Kidney tubule cell (primary cell): ENCODE data around the gene RHCG.

Source experiments
- DNase-seq: peaks from one replicate; pipeline ENCODE4 v3.0.0-alpha.2; 2018; ENCODE audit warnings: low spot score

RHCG gene

DNA sequence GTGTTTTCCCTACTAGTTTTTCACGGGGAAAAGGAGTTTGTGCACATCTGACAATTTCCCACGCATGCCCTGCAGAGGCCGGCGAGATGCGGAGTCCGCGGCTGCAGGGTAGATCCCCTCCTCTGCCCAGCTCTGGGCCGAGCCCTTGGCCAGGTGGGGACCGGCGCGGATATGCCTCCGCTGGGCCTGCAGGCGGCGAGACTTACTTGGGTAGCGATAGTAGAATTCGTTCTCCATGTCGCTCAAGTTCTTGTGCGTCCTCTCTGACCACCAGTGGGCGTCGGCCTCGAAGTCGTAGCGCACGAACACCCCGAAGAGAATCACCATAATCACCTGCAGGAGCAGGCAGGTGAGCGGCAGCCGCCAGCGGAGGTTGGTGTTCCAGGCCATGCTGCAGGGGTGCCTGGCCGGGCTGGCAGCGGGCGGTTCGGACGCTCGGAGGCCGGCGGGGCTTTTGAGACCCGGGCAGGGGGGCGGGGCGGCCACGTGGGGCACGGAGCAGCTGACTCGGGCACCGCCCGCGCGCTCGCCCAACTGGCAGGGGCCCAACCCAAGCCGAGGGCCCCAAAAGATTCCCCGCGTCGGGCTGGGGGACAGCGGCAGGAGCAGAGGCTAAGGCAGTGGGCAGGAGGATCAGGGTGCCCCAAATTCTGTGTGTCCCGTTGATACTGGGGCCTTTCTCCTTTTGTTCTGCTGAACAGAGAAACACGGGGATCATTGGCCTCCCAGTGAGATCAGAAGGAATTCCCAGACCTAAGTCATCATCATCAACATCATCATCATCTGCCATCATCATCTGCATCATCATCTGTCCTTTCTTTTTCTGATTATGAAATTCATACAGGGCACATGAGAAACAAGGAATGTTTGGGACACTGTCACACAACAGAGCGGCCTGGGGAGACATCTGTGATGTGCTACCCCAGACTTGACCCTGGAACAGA, at the start of gene RHCG:
Gene RHCG (minus strand): TSS at position 429 of the 944 bp plus-strand sequence. CDS start 39 bp downstream, at position 390.
- DNase-seq, result peak; percentile 50

DNA sequence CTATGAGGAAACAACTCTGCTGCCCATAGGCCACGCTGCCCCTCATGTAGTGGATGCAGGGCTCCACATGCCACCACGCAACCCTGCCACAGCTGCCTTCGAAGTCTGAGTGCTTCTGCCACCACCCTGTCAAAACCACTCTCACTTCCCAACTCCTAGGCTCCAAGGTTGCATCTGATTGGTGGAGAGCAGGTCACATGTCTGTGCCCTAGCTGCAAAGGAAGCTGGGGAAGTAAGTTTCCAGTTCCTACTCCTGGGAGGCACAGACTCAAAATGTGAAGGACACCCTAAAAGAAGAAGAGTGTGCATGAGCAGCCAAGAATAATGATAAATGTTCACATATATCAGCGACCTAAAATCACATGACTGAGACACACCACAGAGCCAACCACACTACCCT, 47.0 kb upstream of the RHCG start:
- no peak for DNase-seq

DNA sequence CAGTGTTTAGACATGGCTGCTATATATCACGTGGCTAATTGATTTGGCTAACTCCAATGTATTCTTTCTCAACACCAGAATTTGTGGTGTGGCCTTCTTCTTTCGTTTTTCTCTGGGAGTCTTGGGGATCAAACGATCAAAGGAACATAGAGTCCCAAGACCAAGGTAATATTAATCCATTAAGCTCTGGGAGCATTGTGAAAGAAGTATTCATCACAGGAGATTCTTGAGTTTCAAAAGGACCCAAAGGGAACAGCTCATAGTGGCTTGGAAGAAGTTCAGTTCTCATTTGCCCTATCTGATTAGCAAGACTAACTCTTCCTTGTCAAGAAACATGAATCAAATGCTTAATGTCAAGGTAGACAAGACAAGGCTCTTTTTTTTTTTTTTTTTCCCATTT, 46.0 kb upstream of the RHCG start:
- no peak for DNase-seq

DNA sequence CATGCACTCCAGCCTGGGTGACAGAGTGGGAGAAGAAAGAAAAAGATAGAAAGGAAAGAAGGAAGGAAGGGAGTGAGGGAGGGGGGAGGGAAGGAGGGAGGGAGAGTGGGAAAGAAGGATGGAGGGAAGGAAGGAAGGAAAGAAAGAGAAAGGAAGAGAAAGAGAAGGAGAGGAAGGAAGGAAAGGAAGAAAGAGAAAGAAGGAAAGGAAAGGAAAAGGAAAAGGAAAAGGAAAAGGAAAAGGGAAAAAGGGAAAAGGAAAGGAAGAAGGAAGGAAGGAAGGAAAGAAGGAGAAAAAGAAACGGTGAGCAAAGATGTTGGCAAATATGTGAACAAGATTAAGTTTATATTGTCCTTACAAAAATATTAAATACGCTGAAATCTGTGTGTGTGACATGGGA, 42.6 kb upstream of the RHCG start:
- DNase-seq, result no peak

DNA sequence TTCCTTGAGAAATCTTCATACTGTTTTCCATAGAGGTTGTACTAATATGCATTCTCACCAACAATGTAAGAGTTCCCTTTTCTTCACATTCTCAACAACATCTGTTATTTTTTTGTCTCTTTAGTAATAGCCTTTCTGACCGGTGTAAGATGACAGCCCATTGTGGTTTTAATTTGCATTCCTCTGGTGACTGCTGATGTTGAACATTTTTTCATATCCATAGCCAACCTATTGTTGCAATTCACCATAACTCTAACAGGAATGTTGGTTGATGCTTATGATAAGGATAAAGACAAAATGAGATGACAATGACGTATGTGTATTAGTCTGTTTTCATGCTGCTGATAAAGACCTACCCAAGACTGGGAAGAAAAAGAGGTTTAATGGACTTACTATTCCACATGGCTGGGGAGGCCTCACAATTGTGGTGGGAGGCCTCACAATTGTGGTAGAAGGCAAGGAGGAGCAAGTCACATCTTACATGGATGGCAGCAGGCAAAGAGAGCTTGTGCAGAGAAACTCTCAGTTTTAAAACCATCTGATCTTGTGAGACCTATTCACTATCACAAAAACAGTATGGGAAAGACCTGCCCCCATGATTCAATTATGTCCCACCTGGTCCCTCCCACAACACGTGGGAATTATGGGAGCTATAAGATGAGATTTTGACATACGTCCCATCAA, 37.6 kb upstream of the RHCG start:
- no peak for DNase-seq

DNA sequence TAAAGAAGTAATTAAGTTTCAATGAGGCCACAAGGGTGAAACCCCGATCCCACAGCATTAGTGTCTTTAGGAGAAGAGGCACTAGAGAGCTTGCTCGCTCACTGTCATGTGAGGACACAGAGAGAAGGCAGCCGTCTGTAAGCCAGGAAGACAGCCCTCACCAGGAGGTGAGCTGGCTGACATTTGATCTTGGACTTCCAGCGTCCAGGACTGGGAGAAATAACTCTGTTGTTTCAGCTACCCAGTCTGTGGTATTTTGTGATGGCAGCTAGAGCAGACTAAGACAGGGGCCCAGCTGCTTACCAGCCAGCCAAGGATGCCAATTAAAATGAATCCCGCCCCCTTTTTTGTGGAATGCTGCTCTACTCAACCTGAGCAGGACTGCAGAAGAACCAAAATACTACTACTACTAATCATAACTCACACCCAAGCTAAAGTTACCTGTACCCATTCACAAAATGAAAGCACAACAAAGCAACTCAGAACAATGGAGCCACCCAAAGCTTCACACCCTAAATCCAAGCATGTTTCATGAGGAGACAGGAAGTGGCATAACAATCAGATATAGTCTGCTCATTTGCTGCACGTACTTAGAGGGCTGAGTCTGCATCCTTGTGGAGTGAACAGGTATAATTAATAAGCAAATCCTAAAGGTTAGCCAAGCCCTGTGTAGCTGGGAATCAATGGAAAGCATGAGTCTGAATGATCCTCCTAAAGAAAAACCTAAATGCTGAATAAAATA, 35.6 kb upstream of the RHCG start:
- DNase-seq, result no peak

DNA sequence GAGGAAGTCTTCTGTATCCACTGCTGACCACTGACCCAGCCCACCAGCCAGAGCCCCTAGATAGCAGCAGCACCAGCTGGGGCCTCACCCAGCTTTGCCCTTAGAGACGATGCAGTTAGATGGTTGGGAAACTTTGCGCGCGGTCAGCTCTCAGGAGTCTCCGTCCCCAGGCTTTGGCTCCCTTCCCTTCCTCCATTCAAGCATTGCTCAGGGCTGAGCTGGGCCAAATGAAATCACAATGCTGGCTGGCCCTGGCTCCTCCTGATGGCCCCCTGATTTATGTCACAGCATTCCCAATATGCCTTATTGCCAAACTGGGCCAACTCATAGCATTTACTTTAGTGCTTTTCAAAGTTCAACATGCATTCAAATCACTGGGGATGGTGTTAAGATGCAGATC, 34.6 kb upstream of the RHCG start:
- DNase-seq, result no peak

DNA sequence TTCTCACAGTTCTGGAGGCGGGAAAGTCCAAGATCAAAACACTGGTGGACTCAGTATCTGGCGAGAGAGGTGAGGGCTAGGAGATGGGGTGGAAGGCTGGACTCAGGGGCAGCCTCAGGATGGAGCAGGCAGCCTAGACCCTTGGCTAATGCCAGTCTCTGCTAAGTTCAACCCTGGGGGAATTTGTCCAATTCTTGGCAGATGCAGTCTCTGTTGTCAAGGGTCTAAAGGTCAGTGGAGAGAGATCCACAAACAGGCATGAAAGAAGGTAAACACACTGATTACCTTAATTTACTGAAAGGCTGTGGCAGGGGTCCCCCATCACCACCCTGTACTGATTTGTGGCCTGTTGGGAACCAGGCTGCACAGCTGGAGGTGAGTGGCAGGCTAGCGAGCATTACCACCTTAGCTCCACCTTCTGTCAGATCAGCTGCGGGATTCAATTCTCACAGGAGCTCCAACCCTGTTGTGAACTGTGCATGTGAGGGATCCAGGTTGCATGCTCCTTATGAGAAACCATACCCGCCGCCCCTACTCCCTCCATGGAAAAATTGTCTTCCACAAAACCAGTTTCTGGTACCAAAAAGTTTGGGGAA, 32.5 kb upstream of the RHCG start:
- DNase-seq, result no peak

DNA sequence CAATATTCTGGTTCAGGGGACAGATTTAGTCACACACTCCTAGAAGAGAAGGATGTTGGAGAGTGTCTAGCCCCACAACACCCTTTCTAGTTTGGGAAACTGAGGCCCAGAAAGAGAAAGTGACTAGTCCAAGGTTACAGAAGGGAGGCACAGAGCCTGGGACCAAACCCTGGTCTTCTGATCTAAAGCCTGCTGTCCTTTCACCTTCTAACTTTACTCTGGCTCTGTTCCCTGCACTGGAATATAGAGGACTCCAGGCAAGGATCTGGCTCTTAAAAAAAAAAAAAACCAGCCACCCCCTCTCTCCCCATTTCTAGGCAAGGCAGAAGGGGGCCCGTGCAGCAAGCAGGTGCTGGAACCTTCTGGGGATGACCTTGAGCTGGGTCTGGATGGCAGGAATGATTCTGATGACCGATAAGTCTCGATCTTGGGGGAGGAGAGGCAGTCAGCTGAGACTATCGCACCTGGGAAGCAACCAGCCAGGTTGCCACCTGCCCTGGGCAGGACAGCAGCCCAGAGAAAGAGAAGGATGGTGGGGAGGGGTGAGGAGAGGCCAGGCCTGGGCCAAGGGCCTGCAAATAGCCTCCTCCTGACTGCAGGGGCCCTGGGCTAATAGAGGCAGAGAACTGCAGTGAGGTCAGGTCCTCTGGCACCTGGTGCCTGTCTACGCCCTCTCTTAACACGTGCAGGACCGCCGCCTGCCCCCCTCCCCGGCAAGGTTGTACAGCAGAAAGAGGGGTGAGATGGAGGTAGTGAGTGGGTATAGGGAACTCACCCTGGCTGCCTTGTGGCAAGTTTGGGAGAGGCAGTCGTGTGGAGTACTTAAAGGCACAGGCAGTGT, 30.4 kb upstream of the RHCG start:
- no peak for DNase-seq

DNA sequence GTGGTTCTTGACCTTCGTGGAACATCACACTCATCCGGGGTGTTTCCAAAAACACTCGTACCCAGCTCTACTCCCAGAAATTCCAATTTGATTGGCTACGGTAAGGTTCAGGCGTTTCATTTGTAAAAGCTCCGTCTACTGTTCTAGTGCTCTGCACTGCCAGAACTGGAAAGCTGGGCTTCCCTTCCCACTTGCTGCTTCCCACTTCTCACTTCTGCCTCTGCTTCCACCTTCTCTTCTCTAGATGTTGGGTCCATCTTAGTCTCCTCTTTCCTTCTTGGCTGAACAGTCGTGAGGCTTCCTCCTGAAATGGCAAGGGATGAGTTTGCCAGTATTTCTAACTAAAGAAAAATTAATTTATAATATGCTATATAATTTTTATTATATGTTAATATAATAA, 29.8 kb upstream of the RHCG start:
- no peak for DNase-seq

DNA sequence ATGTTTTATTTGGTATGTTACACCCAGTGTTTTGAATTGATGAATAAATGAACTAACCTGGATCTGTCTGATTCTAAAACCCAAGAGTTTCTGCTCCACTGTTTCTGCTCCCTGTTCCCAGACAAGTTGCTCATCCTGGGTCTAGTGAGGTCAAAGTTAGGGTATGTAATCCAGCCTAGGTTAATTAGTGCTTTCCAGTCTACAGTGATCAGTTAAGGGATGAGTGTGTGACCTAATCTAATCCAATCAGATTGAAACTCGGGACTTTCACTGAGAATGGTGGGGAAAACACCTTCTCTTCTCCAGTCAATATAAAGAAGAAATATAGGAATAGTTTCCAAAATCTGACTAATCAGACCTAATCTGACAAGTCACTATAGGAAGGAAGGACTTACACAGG, 27.8 kb upstream of the RHCG start:
- DNase-seq, result no peak

DNA sequence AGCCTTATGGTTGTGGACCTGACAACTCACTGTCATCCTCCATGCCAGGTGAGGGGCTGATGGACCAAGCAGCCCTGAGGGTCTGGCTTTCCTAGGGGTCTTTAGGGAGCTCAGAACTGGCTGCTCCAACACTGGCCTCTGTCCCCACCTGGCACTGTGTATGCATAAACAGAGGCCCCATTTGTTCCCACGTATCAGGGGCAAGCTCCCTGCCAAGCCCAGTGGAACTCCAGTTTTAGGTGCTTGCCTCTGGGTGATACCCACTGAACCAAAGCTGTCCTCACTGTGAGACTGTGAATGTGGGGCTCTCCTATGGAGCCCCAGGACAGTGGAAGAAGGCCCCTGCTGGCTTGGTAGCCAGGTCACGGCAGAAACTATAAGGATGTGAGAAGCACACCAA, 26.7 kb upstream of the RHCG start:
- DNase-seq, result no peak

DNA sequence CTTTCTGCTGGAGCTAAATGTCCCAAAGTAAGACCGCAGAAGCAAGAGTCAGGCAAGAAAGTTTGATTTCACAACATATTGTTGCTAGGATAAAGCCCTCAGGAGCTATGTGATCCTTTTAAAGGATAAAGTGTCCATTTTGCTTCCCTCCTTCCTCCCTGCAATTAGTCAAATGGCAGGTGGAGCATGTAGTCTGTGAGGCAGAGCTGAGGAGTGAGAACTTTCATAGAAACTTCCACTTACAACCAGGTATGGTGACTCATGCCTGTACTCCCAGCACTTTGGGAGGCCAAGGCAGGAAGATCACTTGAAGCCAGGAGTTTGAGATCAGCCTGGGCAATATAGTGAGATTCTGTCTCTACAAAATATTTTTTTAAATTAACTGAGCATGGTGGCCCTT, 25.2 kb upstream of the RHCG start:
- no peak for DNase-seq

DNA sequence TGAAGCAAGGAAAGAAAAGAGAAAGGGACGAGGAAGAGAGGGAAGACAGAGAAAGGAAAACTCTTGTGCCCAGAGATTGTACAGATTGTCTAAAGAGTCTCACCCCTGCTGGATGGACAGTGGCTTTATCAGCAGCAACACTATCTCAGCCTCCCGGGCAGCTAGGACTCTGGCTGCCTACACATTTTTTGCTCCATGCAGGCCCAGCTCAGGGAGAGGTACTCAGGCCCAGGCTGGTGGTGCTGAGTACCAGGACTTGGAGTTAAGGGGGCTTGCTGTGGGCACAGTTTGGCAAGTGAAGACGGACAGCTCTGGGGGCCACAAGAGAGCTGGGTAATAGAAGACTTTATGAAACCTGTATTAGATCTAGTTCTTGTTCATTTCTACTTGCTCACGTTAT, 19.1 kb upstream of the RHCG start:
- no peak for DNase-seq

DNA sequence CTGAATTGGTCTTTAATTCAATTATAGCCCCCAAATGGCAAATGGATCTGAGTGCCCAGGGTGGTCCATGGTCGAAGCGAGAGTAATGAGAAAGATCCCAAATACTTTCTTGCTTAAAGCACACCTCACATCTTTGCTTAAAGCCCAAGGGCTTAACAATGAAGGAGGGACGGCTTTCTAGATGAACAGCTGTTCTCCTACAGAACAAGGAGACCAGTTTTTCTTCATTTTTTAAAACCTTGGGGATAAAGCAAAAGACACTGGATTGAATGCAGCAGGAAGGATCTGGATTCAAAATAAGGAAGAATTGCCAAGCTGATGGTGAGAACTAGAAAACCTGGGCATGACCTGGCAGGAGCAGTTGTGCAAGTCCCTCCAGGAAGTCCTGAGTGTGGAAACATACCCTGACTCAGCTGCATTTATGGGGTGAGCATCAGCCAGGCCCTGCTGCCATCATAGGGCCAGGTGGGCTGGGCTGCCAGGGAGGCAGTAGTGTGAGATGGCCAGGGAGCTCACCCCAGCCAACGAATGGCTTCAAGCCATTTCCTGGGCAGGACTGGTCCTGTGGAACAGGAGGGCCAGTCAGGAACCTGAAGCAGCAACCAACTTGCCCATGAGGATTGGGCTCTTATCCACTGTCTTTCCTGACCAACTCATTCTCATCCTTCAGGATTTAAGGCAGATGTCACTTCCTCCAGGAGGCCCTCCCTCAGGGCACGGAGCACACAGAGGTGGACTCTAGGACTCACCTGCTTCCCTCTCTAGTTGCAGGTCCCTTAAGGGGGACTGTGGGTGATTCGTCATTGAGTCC, 18.4 kb upstream of the RHCG start:
- no peak for DNase-seq

DNA sequence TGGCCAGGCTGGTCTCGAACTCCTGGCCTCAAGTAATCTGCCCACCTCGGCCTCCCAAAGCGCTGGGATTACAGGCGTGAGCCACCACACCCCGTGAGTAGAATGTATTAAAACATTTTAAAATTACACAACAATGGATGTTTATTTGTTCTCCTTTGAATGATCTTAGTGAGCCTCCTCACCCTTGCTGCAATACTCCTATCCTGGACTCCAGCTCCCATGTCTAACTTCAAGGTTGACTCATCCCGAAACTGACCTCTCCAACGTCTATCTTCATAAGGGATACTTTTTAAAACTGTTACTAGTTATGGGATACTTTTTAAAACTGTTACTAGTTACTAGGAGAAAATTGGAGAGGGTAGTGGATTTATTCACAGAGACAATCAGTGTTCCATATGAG, 17.8 kb upstream of the RHCG start:
- DNase-seq, result no peak

DNA sequence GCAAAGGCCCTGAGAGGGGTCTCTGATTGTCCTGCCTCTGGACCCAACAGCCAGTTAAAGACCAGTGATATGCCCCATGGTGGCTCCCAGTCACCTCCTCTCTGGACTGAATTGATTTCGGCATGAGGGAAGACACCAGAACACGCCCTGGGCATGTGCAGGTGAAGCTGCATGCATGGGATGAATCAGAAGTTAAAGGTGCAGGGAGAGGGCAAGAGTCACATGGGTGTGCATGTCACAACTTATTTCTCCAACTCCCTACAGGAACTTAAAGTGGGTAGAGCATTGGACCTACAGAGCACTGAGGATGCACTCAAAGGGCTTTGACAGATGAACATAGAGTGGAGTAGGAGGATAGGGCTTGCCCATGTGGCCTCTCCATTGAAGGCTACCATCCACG, 16.9 kb upstream of the RHCG start:
- DNase-seq, result no peak

DNA sequence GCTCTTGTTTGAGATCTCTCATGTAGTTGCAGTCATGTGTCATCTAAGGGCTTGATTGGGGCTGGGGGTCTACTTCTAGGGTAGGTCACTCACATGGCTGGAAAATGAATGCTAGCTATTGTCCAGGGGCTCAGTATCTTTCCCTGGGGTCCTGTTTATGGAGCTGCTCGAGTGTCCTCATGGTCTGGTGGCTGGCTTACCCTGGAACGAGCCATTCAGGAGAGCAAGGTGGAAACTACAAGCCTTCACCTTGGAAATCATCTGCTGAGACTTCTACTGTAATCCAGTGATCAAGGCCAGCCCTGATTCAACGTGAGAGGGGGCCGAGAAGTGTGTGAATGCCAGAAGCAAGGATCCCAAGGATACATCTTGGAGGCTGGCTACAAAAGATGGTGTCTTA, 16.2 kb upstream of the RHCG start:
- no peak for DNase-seq

DNA sequence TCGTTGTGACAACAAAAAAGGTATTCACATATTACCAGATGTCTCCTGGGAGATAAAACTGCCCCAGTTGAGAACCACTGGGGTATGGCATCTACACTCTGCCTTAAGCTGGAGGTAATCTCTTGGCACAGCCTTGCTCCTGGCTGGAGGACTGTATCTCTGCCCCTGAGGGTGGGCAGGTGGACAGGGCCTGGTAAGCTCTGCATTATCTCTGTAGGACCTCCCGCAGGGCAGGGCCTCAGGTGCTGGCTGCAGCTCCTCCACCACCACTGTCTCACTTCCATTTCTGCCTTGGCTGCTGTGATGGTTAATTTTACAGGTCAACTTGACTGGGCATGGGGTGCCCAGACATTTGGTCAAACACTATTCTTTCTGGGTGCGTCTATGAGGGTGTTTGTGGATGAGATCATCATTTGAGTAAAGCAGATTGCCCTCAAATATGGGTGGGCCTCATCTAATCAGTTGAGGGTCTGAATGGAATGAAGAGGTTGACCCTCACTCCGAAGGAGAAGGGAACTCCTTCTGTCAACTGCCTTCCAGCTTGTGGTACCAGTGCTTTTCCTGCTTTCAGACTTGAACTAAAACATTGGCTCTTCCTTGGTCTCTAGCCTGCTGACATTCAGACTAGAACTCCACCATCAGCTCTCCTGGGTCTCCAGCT, 9.8 kb upstream of the RHCG start:
- DNase-seq, result no peak

DNA sequence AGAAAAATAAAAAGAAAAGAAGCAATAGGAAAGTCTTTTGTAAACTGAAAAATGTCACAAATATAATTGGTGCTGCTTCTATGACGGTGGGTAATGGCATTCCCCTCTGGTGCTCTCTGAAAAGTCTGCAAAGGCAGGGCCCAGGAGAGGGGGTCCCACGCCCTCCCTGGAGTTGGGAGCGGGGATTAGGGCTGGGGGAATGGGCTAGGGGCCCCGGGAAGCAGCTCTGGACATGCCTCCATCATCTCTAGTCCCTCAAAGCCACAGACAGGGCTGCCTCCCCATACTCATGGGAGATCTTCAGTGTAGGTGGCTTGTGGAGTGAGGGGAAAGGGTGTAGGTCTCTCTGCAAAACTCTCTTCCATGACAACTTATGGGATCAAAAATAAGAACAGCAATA, 7.8 kb upstream of the RHCG start:
- DNase-seq, result no peak
